Fibroblast of skin of scalp (primary cell): Measurements from ENCODE around the gene DLAT.
"Not testable (repeated sequence)": the region's sequence is repeated elsewhere in the genome, so short reads cannot be mapped to it uniquely, and the experiment has no call there.

Source experiments
- DNase-seq: peaks from one replicate; pipeline ENCODE4 v3.0.0-alpha.2; 2013

DLAT gene

DNA sequence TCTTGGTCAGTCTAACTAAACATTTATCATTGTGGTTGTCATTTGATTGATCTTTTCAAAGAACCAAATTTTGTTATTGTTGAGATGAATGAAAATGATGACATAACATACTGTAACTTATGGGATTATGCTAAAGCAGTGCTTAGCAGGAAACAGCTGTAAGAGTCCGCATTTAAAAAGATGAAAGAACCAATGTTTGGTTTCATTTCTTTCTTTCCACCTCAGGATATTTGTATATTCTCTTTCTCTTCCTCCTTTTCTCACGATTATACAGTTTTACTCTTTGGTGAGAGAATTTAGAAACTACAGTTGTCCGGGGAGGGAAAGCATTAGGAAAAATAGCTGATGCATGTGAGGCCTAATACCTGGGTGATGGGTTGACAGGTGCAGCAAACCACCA, 25.5 kb downstream of the DLAT start:
- DNase-seq: no peak

DNA sequence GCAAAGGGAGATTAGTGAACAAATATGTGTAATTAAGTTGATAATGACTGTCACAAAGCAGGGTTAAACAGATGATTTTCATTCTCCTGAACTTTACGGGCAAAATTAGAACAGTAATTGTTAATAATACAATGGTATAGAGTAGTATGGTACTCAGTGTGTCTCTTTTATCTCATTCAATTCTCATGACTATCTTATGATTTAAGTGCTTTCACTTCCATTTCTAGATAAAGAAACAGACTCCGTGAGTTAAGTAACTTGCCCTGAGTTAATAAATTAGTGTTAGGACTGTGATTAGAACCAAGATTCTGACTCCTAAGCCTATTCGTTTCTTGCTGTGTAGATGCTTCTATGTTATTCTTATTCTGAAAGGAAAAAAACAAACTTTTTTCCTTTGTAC, 26.6 kb downstream of the DLAT start:
- no peak for DNase-seq

DNA sequence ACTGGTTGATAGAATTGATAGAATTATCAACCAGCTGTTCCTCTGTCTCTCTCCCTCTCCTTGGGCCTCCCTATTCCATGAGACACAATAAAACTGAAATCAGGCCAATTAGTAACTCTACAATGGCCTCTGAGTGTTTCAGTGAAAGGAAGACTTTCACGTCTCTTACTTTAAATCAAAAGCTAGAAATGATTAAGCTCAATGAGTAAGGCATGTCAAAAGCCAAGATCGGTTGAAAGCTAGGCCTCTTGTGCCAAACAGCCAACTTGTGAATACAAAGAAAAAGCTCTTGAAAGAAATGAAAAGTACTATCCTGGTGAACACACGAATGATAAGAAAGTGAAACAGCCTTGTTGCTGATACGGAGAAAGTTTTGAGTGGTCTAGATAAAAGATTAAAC, 32.0 kb downstream of the DLAT start:
- DNase-seq: no peak

DNA sequence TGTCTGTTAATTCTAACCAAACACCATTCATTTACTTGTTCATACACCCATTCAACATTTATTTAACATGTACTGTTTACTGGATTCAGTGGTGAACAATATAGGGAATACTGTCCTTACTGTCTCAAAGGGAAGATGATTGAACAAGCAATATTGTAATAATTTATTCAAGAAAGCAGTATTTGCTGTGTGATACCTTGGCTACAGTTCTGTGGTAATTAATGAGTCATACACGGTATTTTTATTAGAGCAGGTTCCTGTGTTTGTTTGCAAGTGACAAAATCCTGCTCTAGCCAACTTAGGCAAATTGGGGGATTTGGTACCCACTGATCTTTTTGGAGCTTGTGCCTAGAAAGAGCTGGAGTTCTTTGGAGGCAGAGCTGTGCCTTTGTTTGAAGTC, 32.9 kb downstream of the DLAT start:
- no peak for DNase-seq

DNA sequence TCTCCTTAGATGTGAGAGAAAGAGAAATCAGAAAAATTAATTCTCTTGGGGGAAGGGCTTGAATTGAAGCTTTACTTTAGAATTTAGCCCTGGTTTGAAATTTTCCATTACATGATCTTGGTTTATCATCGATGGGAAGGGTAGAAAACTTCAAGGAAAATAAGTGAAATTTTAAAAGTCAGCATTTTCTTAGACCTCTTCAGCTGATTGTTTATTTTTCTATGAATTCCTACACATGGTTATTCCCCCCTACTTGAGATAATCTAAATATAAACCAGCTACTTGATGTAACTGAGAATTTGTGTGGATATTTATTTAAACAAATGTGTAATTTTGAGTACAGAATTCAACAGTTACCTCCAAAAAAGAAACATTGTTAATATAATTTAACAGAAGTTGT, 37.7 kb downstream of the DLAT start:
- DNase-seq: no peak

DNA sequence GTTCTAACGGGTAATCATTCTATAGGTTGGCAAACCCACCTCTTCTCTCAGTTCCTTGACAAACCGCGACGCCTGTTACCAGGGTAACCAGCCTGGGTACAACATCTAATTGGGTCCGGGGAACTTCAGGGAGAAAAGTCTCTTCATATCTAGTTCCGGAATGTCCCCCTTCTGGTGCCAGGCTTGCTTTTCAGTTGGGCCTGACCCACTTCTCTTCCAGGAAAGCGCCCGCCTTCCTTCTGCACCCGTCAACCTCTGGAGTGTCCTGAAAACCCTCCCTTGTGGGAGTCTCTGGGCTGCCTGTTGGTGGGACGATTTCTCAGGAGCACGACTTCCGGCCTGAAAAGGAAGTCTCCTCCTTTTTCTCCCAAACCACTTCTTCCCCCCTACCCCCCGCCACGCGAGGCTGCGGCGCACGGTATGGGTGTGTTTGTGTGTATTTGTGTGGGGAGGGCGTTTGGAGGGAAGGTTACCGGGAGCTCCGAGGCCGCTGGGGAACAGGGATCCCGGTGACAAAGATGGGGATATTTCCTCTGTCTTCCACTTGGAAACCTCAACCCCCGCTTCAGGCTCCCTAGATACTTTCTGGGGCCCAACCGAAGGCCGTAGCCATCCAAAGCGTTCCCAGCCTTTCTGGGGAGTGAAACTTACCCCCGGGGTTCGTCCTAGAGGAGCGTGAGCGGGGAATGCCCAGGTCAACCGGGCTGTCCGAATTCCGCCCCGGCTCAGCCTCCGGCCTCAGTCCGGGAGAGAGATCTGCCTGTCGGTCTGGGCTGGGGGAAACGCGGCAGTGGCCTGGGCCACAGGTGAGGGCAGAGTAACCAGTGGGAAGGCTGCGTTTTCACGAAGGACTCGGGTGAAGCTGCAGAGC, 49.0 kb downstream of the DLAT start, which contains the start of the genes NKAPD1 and PIH1D2:
NKAPD1 (plus strand) TSS at position 359 of the 871 bp plus-strand sequence. CDS start 1,276 bp downstream, outside the sequence.
PIH1D2 (minus strand) TSS at position 77 of the 871 bp plus-strand sequence. CDS start 843 bp downstream, outside the sequence.
- DNase-seq: peak; percentile 91

DNA sequence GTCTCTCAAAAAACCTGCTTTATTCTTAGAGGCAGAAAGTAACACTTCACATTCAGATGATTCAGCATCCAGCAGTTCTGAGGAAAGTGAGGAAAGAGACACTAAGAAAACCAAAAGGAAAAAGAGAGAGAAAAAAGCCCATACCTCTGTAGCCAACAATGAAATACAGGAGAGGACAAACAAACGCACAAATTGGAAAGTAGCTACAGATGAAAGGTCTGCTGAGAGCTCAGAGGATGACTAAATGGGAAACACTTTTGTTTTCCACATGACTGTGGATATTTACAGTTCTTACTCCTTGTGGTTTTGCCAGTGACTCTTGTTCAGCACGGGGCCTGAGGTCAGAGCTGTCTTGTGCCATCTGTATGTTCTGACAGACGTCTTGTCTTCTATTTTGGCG, 57.5 kb downstream of the DLAT start:
- no peak for DNase-seq

DNA sequence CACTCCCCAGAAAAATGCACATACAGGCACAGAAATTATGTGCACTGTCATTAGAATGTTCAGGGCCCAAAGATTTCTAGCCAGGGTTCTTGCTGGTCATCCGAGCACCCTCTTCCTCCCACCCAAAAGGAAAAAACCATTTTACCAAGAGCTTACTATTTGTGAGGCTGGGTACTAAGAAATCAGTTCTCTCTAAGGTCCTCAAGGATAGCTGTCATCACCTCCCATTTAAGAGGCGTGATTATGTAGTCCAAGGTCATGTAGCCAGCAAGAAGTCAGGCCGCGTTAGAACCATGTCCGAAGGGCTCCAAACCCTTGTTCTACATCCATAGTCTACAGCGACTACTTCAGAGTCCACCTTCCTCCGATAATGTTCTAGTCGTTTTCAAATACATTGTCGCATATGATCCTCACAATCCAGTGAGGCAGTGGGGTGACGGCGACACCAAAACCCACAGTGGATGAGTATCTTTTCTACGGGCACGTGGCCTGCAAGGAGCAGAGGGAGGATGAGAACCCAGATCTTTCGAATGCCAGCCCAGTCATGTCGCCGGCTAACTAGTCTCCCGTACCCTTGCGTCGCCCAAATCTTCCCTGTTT, 60.7 kb downstream of the DLAT start:
- peak; percentile 20 for DNase-seq

DNA sequence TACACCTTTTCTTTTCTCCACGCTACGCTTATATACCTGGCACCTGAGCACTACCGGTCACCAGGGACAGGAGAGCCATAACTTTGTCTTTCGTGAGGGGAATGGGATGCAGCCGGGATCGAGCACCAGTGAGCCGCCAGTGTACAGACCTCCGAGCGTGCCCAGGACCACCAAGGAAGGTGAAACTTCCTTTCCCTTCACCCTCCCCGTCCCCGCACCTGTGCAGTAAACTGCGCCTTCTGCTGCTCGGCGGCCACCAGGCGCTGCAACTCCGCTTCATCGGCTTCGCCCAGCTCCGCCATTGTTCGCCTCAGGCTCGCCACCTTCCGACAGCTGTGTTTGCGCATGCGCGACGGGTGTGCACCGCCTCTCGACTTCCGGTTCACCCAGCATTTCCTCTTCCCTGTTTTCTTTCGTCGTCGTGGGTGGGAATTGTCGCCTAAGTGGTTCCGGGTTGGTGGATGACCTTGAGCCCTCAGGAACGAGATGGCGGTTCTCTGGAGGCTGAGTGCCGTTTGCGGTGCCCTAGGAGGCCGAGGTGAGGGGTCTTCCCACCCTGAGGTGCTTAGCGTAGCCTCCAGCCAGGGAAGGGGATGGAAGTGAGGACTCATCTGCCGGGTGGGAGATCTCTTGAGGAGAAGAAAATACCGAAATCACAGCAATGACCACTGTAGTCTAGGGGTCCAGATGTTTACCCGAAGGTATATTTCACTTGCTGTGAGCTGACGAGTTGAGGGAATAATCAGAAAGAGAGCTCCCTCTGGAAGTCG, 61.4 kb downstream of the DLAT start, which contains the start of the genes SDHD and TIMM8B:
SDHD (plus strand) TSS at position 452 of the 770 bp plus-strand sequence; CDS start at position 487, 35 bp downstream.
TIMM8B (minus strand) TSS at position 335 of the 770 bp plus-strand sequence; CDS start at position 302, 33 bp downstream.
- peak; percentile 98 for DNase-seq

DNA sequence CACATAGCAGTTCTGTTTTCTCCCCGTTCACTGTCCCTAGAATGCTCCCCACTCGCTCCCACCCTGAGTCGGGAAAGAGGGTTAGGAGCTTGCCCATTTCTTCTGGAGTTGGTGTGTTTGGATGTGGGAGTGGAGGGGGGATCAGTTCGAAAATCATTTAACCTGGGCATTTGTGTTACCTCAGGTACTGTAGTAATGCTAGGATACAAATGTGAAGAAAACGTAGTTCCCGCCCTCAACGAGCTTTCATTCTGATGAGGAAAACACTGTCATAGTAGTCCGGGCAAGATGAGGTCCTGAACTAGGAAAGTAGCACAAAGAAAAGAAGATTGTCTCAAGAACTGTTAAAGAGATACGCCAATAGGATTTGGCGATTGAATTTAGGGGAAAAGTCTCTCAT, 62.0 kb downstream of the DLAT start:
- no peak for DNase-seq

DNA sequence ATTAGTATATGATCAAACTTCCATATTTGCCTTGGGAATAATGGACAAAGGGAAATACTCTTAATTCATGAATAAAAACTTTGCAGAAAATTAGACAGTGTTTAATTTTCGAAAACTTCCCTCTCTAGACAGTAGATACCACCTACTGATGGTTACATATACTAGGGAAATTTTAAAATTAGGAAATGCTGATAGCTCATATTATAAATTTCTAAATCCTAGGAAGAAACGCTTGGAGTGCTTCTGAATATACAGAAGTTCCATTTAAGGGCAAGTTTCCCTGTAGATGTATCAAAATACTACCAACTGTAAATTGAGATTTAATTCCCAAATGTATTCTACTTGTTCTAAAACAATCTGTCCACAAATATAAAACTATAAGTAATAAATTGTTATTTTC, 70.1 kb downstream of the DLAT start:
- DNase-seq: not testable (repeated sequence)

DNA sequence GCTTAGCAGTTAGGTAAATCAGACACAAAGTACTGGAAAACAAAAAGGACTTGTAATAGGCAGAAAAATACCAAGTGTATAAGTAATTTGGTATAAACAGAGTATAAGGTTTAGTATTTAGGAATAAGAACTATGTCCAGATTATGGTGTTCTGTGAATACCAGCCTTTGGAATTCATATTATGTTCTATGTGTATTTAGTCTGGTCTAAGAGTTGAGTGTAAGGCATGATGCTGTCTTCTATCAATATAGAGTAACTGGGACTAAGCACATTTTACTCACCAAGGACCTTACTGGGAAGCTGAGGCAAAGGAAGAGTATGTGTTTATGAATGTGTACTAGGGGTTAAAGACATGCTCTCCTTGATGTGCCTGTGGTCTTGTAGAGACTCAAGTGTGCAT, 71.0 kb downstream of the DLAT start:
- DNase-seq: no peak

DNA sequence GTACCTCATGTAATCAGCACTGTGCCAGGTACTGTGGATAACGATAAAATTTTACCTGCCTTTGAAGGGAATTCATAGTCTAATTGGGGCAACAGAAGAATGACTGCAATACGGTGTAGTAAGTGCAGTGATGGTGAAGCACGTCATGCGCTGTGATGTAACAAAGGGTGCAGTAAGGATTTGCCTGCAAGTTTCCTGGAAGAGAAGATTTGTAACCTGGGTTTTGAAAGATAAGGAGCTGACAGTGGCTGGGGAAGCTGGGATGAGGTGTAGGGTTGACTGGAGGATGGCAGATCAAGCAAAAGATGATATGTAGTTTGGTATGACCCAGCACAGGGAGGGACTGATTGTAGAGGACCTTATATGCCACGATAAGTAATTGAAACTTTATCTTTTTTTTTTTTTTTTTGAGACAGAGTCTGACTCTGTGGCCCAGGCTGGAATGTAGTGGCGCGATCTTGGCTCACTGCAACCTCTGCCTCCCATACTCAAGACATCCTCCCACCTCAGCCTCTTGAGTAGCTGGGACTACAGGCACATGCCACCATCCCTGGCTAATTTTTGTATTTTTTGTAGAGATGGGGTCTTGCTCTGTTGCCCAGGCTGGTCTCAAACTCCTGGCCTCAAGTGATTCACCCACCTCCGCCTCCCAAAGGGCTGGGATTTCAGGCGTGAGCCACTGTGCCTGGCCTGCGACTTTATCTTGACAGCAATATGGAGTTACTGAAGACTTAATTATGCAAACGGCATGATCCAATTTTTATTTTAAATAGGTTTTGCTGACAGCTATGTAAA, 72.7 kb downstream of the DLAT start:
- no peak for DNase-seq

DNA sequence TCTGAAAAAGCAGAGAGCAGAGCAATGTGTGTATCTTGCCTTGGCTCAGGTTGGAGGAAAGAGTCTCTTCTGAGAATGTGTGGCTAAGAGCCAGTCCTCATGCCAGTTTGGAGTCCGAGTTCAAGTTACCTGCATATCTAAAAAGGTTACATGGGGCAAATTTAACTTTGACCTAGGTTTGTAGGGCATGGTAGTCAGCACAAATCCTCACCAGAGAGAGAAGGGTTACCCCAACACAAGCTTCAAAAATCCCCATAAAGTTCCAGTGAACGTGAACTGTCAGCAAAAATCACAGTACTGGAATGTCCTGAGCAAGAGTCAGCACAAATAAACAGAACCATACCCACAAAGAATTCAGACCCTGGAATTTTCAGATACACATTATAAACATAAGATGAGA, 75.3 kb downstream of the DLAT start:
- peak; percentile 28 for DNase-seq

DNA sequence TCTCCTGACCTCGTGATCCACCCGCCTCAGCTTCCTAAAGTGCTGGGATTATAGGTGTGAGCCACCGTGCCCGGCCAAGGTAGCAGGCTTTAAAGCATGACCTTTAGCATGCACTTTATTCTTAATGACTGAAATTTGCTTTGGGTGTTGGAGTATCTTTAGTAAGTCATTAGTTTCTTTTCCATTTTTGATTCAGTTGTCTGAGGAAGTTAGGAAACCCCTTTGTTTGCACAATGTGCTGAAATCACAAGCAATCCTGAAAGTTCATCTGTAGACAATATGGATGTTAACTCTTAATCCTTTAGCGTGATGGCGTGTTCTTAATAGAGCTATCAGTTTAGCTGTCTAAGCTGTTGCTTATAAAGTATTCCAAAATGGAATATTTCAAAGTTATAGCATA, 78.2 kb downstream of the DLAT start:
- no peak for DNase-seq

DNA sequence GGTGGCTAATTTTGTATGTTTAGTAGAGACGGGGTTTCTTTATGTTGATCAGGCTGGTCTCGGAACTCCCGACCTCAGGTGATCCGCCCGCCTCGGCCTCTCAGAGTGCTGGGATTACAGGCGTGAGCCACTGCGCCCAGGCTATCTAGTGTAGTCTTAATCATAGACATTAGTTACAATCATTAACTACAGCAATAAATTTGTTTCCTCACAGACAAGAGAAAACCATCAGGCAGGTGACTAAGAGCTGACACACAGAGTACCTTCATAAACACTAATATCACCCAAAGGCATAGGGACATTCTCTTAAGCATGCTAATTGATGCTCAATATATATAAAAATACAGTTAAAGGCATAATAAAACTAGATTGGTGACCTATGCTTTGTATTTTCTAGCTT, 80.9 kb downstream of the DLAT start:
- DNase-seq: no peak
